ENCODE data around the gene RPA3. TPM values are rescaled to one million over a fixed set of nuclear protein-coding genes. Genes with fewer than 3 reads are reported as not detected.

RPA3 gene
- 10 to 100 TPM; 28.5 to 32.3 TPM for total RNA-seq
- 10 to 100 TPM; 39.9 to 49.2 (median 45.1) TPM for polyA plus RNA-seq (ENCODE audit: insufficient read length in 6 of 6)
- long read RNA-seq, donor 1, partial matches to known transcripts: 57 of 58 reads
- long read RNA-seq, donor 1, other reads (novel, unspliced or antisense): 0 of 58 reads
- long read RNA-seq, donor 2, transcript RPA3-207 (2 exons, 641 nt): major isoform, 5 of 50 reads
- long read RNA-seq, donor 2, partial matches to known transcripts: 45 of 50 reads
- long read RNA-seq, donor 2, other reads (novel, unspliced or antisense): 0 of 50 reads
- long read RNA-seq, donor 3, partial matches to known transcripts: 30 of 31 reads
- long read RNA-seq, donor 3, other reads (novel, unspliced or antisense): 0 of 31 reads
- long read RNA-seq, donor 4, partial matches to known transcripts: 47 of 47 reads
- long read RNA-seq, donor 4, other reads (novel, unspliced or antisense): 0 of 47 reads
- long read RNA-seq, donor 5, transcript RPA3-207 (2 exons, 641 nt): major isoform, 6 of 115 reads
- long read RNA-seq, donor 5, partial matches to known transcripts: 109 of 115 reads
- long read RNA-seq, donor 5, other reads (novel, unspliced or antisense): 0 of 115 reads
- long read RNA-seq, donor 6, partial matches to known transcripts: 64 of 67 reads
- long read RNA-seq, donor 6, other reads (novel, unspliced or antisense): 0 of 67 reads
- long read RNA-seq, donor 7, partial matches to known transcripts: 29 of 29 reads
- long read RNA-seq, donor 7, other reads (novel, unspliced or antisense): 0 of 29 reads
- long read RNA-seq, donor 8, partial matches to known transcripts: 15 of 15 reads
- long read RNA-seq, donor 8, other reads (novel, unspliced or antisense): 0 of 15 reads
- long read RNA-seq, donor 9, partial matches to known transcripts: 0 of 1 reads
- long read RNA-seq, donor 9, other reads (novel, unspliced or antisense): 0 of 1 reads
- long read RNA-seq, donor 10, partial matches to known transcripts: 38 of 39 reads
- long read RNA-seq, donor 10, other reads (novel, unspliced or antisense): 0 of 39 reads
- long read RNA-seq, donor 11, partial matches to known transcripts: 24 of 27 reads
- long read RNA-seq, donor 11, other reads (novel, unspliced or antisense): 0 of 27 reads
- long read RNA-seq, donor 12, partial matches to known transcripts: 20 of 21 reads
- long read RNA-seq, donor 12, other reads (novel, unspliced or antisense): 0 of 21 reads

DNA sequence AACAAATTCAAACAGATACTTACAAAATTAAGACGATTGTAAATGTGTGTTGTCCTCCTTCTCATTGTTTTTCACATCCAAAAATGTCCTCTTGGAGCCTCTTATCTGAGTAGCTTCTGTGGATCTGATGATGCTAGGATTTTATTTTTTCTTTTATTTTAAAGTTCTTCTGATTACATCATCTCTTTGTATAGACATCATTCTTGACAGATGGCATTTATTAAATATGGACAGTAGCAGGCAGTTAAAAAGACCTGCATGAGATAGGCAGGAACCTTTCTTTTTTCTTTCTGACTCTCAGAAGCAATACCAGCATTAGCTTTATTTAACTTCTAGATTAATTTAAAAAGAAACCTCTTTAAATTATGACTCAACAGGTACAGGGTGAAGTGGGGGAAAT is at the start of gene RPA3:
RPA3 (minus strand) TSS at position 116 of the 400 bp plus-strand sequence. CDS start 78,189 bp downstream, outside the sequence.
- Histone ChIP-seq H3K9me3 (no peaks in the 10 kb centered on the region), H3K4me3 (no peak within 1 kb of the TSS), H3K36me3 (no peaks in the 10 kb centered on the region), H3K27ac (no peak within 1 kb of the TSS), H3K27me3 (no peaks in the 10 kb centered on the region), H3K4me1 (peaks cover 0 to 3% of the 10 kb centered on the region in 2 donors)
- no peak for ATAC-seq
- intact Hi-C loops (cut with DNase I): no loop called here
- no peak for DNase-seq
- TF ChIP-seq CTCF (IDR thresholded peaks at IDR 0.05): no peak

DNA sequence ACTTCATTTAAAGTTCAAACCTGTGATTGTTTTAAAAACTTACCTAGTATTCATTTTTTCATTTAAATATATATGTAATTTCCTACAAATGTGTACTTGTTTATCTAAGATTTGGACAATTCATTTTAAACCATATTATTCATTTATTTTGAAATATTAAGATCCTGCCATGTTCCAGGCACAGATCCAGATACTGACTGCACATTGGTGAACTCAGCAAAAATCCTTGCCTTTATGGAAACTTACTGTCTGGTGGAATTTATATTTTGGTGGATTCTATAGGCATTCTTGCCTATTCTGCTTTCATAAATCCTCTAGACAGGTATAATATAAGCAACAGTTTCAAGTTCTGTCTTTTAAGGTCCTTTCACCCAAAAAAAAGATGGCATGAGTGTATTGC is 48.3 kb upstream of the RPA3 start:
- TF ChIP-seq CTCF (IDR thresholded peaks at IDR 0.05): no peak
- Histone ChIP-seq H3K36me3 (no peaks in the 10 kb centered on the region), H3K4me3 (no peak overlapping the region), H3K27ac (no peak overlapping the region), H3K27me3 (no peaks in the 10 kb centered on the region), H3K9me3 (no peaks in the 10 kb centered on the region), H3K4me1 (peaks cover 3 to 7% of the 10 kb centered on the region in 2 donors)
- intact Hi-C loops (cut with DNase I): loop anchor here in 1 of 2 donors (10.0 kb wide), 1 partner anchor 82 kb away; no protein-coding TSS in a partner anchor
- ATAC-seq (no peak), DNase-seq (no peak)

DNA sequence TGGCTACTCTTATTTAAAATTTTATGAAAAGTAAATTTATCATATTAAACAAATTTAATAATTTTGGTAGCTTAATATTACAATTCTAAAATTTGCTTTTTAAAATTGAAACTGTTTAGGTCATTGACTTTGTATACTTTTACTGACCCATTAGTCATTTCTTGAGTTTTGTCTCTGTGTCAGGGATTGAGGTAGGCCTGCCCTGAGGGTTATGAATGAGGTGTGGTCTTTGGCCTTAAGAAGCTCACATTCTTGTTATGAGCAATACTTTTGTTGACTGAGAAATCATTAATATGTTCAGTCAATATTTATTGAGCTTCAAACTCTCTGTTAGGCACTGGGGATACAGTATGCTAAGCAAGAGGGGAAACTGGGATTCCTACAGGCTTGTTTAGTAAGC is 47.0 kb upstream of the RPA3 start:
- ATAC-seq (peak; percentile 34), DNase-seq (no peak)
- no peaks in the 10 kb centered on the region for H3K27me3 ChIP-seq
- no peak for TF ChIP-seq CTCF (IDR thresholded peaks at IDR 0.05)
- intact Hi-C loops (cut with DNase I): loop anchor here in 1 of 2 donors (10.0 kb wide), 1 partner anchor 81 kb away; no protein-coding TSS in a partner anchor
- H3K4me1 ChIP-seq: peaks cover 6 to 15% of the 10 kb centered on the region in 2 donors
- H3K36me3 ChIP-seq: no peaks in the 10 kb centered on the region
- H3K4me3 ChIP-seq: no peak overlapping the region
- H3K9me3 ChIP-seq: no peaks in the 10 kb centered on the region
- no peak overlapping the region for H3K27ac ChIP-seq

DNA sequence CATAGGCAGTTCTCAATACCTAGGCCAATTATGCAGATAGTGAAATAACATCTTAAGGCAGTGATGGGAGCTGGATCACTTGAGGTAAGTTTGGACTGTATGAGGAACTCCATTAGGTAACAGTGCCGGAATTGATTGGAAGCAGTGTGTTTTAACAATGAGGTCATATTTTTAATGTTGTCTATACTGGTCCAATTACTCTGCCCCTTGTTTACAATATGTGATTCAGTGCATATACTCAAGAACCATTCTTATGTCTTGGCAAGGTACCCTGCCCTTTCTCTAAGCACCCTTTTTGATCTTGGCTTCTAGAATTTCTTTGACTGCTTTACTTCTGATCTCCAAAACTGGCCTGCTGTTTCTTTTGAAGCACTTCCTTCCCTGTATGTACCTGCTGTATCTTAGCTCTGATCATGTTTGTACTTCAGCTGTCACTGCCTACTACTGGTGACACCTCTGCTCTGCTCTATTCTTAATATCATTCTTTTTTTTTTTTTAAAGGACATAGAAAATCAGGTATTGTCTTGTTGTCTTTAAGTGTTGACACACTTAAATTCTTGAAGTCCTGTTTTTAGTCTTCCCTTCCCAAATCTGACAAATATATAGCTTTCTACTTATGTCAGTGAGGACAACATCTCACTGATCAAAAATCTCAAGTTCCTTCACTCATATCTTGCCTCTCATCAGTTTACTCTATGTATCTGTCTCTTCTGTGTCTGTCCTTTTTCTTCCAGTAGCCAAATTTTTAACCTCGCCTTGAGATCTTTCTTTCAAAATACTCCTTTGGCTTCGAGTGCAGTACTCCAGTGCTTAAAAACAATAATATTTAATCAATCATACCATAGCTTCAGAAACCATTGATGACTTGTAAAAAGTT is 46.4 kb upstream of the RPA3 start:
- Histone ChIP-seq H3K27me3 (no peaks in the 10 kb centered on the region), H3K4me1 (peaks cover 6 to 15% of the 10 kb centered on the region in 2 donors), H3K4me3 (no peak overlapping the region), H3K9me3 (no peaks in the 10 kb centered on the region), H3K36me3 (no peaks in the 10 kb centered on the region), H3K27ac (no peak overlapping the region)
- intact Hi-C loops (cut with DNase I): loop anchor here in 1 of 2 donors (10.0 kb wide), 1 partner anchor 80 kb away; no protein-coding TSS in a partner anchor
- TF ChIP-seq CTCF (IDR thresholded peaks at IDR 0.05): no peak
- ATAC-seq: peak; percentile 50
- no peak for DNase-seq
